ENCODE data around the gene TEX50. TPM values are rescaled to one million over a fixed set of nuclear protein-coding genes. Genes with fewer than 3 reads are reported as not detected.

Gene TEX50
- total RNA-seq, 2 donors from 2014 or later, result 1.1 TPM; not detected in 1

Other genes starting within 250 kb of the TEX50 start
- gene PRDX6, start 158.0 kb upstream of the TEX50 start, total RNA-seq, result 100 to 1,000 TPM; 302 to 369 TPM
- gene SLC9C2, start 32.3 kb upstream of the TEX50 start, total RNA-seq, result 10 to 100 TPM in 1 of 2 donors, not detected in 1; 40.6 TPM
- 1 to 10 TPM in 1 of 2 donors, not detected in 1; 2.3 TPM for gene ANKRD45, start 34.5 kb downstream of the TEX50 start, total RNA-seq
- 10 to 100 TPM; 26.3 to 27.6 TPM for gene KLHL20, start 79.6 kb downstream of the TEX50 start, total RNA-seq
- gene DARS2, start 189.3 kb downstream of the TEX50 start, total RNA-seq, result 10 to 100 TPM; 11.3 to 18.1 TPM
- gene CENPL, start 189.5 kb downstream of the TEX50 start, total RNA-seq, result 1 to 10 TPM; 5.7 to 9.4 TPM
- gene GAS5, start 232.7 kb downstream of the TEX50 start, total RNA-seq, result 100 to 1,000 TPM; 162 to 223 TPM
- gene ZBTB37, start 233.0 kb downstream of the TEX50 start, total RNA-seq, result 10 to 100 TPM in 1 of 2 donors, 1 to 10 TPM in 1; 6.6 to 14.7 TPM

Measured in prostate gland (tissue), 2 donors.